Left lung (tissue), 10 donors: ENCODE data around the gene MICALL2. TPM values are rescaled to one million over a fixed set of nuclear protein-coding genes. Genes with fewer than 3 reads are reported as not detected.

Experiments used
- ATAC-seq: fragments of 200-7000 bp; cut with Tn5 transposase; one replicate; pipeline ENCODE4 v1.9.1; 2020; ENCODE audit warnings: moderate library complexity
- DNase-seq, 4 donors: peaks; one replicate each; pipeline ENCODE4 v3.0.0-alpha.2; 2013 to 2020
- H3K27ac ChIP-seq, 2 donors: fragments of 200-600 bp; sonication (generic) in 1 of 2; one replicate each; pipeline versions ENCODE4 v1.5.0 to v1.8.0; 2020 to 2021
- H3K27me3 ChIP-seq, 2 donors: fragments of 200-600 bp; sonication (generic) in 1 of 2; one replicate each; pipeline versions ENCODE4 v1.5.0 to v1.8.0; 2020 to 2021
- H3K36me3 ChIP-seq, 2 donors: fragments of 200-600 bp; sonication (generic) in 1 of 2; one replicate each; pipeline versions ENCODE4 v1.5.0 to v1.8.0; 2020 to 2021
- H3K4me1 ChIP-seq, 2 donors: fragments of 200-600 bp; one replicate each; pipeline ENCODE4 v1.8.0; 2021
- H3K4me3 ChIP-seq, 2 donors: fragments of 200-600 bp; sonication (generic) in 1 of 2; one replicate each; pipeline versions ENCODE4 v1.5.0 to v1.8.0; 2020 to 2021; ENCODE audit warnings: mild to moderate bottlenecking in 1 of 2
- H3K9me3 ChIP-seq, 2 donors: fragments of 200-600 bp; sonication (generic) in 1 of 2; one replicate each; pipeline versions ENCODE4 v1.5.0 to v1.8.0; 2020 to 2021
- CTCF ChIP-seq, 2 donors: fragments of 200-600 bp; sonication (generic) in 1 of 2; IDR thresholded peaks; one replicate each; pipeline versions ENCODE4 v1.5.0 to v1.8.0; 2021; ENCODE audit warnings: antibody characterized with exemption in 2 of 2
- intact Hi-C, 2 donors: fragments of 100-400 bp; cut with DNase I; formaldehyde crosslinking; loops; one replicate each; pipeline versions ENCODE4 v1.11.2 to v1.14.2; 2022
- polyA plus RNA-seq, 6 donors: library from polyadenylated mRNA; unstranded; fragments of 120-200 nt; gene quantifications; one replicate each; pipeline ENCODE4 v1.2.1, GENCODE V29; 2013; ENCODE audit not compliant: insufficient read length in 6 of 6
- total RNA-seq, 2 donors: library from RNA; stranded (reverse); fragmentation: NEBNext Ultra II Directional; extraction: Animal tissue kit (Norgen Biotek cat#: 25700); gene quantifications; one replicate each; pipeline ENCODE4 v1.2.1, GENCODE V29; 2021
- donor health status: DM: no; HTN: yes; CAD: no.
- donor health status: DM: no; HTN: no; CAD: no.

The MICALL2 gene
- total and polyA plus RNA-seq, 8 donors: 7.9 to 40.1 (median 14.8) TPM

GRCh38 chr7:1496531-1497292, 37.4 kb upstream of the MICALL2 start:
- Histone ChIP-seq H3K27me3 (no peaks in the 10 kb centered on the region), H3K36me3 (peaks cover 0 to 100% of the 10 kb centered on the region in 2 donors), H3K27ac (no peak overlapping the region), H3K4me1 (no peaks in the 10 kb centered on the region), H3K4me3 (no peak overlapping the region), H3K9me3 (no peaks in the 10 kb centered on the region)
- no peak for ATAC-seq
- intact Hi-C loops: no loop called here
- no peak for DNase-seq
- no peak for TF ChIP-seq CTCF (IDR thresholded peaks at IDR 0.05)

- Histone ChIP-seq H3K4me3 (no peak overlapping the region), H3K4me1 (no peaks in the 10 kb centered on the region), H3K27me3 (no peaks in the 10 kb centered on the region), H3K27ac (no peak overlapping the region), H3K36me3 (peaks cover 0 to 100% of the 10 kb centered on the region in 2 donors), H3K9me3 (no peaks in the 10 kb centered on the region)
- ATAC-seq (no peak), DNase-seq (no peak)
- TF ChIP-seq CTCF (IDR thresholded peaks at IDR 0.05): no peak
- intact Hi-C loops: no loop called here
These were observed 36.4 kb upstream of the MICALL2 start for GRCh38 chr7:1495564-1496242.

- no peaks in the 10 kb centered on the region for H3K4me1 ChIP-seq
- TF ChIP-seq CTCF (IDR thresholded peaks at IDR 0.05): no peak
- no peaks in the 10 kb centered on the region for H3K27me3 ChIP-seq
- no peak overlapping the region for H3K27ac ChIP-seq
- no peaks in the 10 kb centered on the region for H3K9me3 ChIP-seq
- intact Hi-C loops: no loop called here
- H3K36me3 ChIP-seq: peaks cover 0 to 100% of the 10 kb centered on the region in 2 donors
- H3K4me3 ChIP-seq: no peak overlapping the region
- DNase-seq (no peak), ATAC-seq (no peak)
These were observed 35.7 kb upstream of the MICALL2 start for GRCh38 chr7:1494866-1495563.

- DNase-seq: no peak
- Histone ChIP-seq H3K36me3 (peaks cover 0 to 100% of the 10 kb centered on the region in 2 donors), H3K4me1 (no peaks in the 10 kb centered on the region), H3K27ac (no peak overlapping the region), H3K9me3 (no peaks in the 10 kb centered on the region), H3K27me3 (no peaks in the 10 kb centered on the region), H3K4me3 (no peak overlapping the region)
- TF ChIP-seq CTCF (IDR thresholded peaks at IDR 0.05): no peak
- intact Hi-C loops: no loop called here
- ATAC-seq: no peak
These were observed 35.2 kb upstream of the MICALL2 start for GRCh38 chr7:1494447-1494846.

- TF ChIP-seq CTCF (IDR thresholded peaks at IDR 0.05): no peak
- Histone ChIP-seq H3K9me3 (no peaks in the 10 kb centered on the region), H3K36me3 (peaks cover 0 to 100% of the 10 kb centered on the region in 2 donors), H3K27me3 (no peaks in the 10 kb centered on the region), H3K4me1 (no peaks in the 10 kb centered on the region), H3K27ac (no peak overlapping the region), H3K4me3 (no peak overlapping the region)
- intact Hi-C loops: no loop called here
- ATAC-seq (no peak), DNase-seq (no peak)
These were observed 34.3 kb upstream of the MICALL2 start for GRCh38 chr7:1493571-1493970.
